Inferior parietal cortex (tissue), 1 donor: Measurements from ENCODE around the gene RUSC1.
"Not testable (repeated sequence)": the region's sequence is repeated elsewhere in the genome, so short reads cannot be mapped to it uniquely, and the experiment has no call there.

ENCODE experiments used
- DNase-seq: peaks from one replicate; pipeline ENCODE4 v3.0.0-alpha.2; 2016; ENCODE audit errors: extremely low spot score

RUSC1 gene

DNA sequence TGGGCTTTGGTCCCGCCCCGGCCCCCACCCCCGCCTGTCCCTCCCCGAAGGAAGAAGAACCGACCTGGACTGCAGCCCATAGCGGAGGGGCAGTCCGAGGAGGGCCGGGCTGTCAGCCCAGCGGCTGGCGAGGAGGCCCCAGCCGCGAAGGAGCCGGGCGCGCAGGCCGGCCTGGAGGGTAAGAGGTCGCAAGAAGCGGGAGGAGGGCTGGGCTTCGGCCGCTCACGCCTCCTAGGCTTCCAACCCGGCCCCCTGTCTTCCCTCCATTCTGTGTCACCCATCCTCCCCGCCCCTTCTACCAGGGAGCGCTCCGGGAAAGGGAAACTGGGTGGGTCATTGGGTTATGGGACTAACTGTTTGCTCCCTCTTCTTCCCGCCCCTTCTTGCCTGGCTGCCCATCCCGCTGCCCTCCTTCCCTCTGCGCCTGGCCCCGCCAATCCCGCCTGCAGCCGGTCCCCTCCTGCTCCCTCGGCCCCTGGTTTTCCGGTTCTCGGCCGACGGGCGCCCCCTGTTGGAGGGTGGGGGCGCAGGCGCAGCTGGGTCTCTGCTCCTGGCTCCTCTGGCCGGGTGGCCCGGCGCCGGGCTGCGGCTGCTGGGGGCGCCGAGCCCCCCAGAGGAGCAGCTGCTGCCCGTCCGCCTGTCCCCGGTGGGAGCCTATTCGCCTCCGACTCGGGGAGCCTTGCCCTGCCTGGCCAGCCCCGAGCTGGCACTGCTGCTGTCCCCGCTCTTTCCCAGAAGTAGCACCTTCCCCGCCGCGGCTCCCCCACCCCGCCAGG is 2.4 kb downstream of the RUSC1 start:
- peak; percentile 87 for DNase-seq

DNA sequence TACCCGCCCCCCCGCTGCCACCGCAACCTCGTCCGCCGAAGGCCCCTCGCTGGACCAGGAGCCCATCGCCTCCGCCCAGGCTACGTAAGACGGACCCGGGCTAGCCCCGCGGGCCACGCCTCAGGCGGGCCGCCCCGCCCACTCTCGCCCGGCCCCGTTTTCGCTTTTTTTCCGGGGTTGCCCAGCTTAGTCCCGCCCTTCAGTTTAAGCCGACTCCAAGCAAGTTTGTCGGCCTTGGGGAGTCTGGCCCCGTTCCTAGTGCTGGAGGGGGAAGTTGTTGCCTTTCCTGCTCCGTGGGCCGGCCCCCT is 3.0 kb downstream of the RUSC1 start:
- peak; percentile 52 for DNase-seq

DNA sequence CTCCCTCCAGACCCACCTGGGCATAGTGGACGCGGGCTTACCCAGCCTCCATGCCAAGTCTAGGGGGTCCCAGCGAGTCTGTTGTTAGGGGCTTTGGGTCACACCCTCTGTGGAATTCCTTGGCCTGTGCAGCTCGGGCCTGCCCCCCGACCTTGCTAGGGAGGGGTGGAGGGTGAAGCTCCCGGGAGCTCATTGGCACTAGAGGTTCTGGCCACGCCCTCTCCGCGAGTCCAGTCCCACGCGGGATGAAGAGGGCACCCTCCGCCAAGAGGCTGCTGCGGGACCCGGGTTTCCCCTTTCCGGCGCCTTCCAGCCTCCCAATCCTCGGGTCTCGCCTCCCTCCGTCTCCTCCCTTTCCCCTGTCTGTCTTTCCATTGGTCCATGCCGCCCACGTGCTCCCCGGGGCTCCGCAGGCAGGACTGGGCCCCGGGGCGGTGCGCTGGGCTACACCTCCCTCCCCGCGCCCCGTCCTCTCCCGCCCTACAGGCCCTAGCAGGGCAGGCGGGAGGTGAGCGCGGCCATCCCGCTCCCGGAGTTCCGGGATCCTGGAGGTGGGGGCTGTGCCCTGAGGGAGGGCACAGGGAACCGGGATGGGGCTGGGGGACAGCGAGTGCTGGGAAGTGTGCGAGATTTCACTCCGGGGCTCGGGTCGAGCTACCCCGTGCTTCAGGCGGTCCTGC is 3.5 kb downstream of the RUSC1 start:
- peak; percentile 96 for DNase-seq

DNA sequence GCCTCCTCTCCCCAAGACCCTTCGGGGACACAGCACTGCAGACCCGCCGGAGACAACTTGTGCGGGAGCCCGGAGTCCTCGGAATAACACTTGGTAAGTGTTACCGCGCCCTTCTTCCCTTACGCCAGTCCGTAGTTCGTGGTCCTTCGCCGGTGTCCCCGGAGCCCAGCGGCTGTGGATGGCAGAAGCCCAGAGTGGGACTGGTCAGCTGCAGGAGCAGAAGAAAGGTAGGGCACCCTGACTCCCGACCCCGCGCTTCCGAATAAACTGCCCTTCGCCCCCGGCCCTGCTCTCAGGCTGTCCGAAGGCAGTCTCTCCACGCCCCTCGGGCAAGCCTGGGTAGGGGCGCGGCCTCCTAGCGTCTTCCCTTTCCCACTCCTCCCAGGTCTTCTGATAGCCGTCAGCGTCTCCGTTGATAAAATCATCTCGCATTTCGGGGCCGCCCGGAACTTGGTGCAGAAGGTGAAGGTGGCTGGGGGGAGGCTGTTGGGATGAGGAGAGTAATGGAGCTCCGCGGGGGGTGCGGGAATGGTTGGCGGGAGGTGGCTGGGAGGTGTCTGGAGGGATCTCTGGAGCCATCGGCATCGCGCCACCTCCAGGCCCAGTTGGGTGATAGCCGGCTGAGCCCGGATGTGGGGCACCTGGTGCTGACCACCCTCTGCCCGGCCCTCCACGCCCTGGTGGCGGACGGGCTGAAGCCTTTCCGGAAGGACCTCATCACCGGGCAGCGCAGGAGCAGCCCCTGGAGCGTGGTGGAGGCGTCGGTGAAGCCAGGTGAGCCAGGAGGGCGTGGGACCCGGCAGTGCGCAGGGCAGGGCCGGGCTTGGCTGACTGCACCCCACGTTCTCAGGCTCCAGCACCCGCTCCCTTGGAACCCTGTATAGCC is 4.3 kb downstream of the RUSC1 start:
- DNase-seq, result no peak

DNA sequence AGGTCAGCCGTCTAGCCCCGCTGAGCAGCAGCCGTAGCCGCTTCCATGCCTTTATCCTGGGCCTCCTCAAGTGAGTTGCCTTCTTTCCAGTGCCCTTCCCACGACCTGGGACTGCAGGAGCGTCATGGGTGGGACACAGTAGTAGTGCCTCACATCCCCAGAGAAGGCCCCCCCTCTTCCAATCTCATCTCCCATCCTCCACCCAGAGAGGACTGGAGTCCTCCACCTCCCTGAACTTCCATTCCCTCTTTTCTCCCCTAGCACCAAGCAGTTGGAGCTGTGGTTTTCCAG is 4.9 kb downstream of the RUSC1 start:
- DNase-seq, result no peak

DNA sequence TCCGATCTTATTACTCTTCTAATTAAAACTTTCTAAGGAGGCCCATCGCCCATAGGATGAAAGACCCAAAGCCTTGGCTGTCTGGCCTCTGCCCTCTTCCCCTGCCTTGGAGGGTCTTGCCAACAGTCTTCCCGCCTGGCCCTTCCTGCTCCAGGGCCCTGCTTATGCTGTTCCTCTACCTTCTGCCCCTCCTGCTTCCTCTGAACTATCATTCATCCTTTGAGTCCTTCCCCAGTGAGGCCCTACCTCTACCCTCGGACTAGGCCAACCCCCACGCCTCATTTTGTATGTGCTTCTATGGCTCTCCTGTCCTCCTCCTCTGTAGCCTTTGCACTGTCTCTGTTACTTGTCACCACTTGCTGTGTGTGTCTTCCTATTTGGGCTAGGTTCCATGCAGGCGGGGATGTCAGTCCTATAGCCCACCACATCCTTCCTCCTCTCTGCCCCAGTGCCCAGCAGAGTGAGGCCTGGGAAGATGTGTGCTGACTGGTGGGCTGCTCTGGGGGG is 5.4 kb downstream of the RUSC1 start:
- DNase-seq, result no peak

DNA sequence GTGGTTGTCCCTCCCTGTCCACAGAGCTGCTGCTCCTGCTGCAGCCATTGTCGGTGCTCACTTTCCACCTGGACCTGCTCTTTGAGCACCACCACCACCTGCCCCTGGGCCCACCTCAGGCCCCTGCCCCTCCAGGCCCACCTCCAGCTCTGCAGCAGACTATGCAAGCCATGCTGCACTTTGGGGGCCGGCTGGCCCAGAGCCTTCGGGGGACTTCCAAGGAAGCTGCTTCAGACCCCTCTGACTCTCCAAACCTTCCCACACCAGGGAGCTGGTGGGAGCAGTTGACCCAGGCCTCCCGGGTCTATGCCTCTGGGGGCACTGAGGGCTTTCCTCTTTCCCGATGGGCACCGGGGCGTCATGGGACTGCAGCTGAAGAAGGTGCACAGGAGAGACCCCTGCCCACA is 5.9 kb downstream of the RUSC1 start:
- no peak for DNase-seq

DNA sequence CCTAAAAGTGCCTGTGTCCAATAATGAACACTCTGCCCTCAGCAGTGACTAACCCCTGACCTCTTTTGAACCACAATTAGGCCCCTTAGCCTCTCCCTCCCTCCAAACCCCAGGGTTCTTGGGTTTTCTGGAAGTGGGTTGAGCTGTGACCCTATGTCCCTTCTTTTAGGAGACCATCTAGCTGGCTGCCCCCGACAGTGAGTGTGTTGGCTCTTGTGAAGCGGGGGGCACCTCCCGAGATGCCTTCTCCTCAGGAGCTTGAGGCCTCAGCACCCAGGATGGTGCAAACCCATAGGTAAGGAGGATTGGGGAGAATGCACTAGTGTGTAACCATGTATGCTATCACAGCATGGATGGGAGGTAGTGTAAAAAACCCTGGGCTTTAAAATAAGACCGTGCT is 7.3 kb downstream of the RUSC1 start:
- no peak for DNase-seq

DNA sequence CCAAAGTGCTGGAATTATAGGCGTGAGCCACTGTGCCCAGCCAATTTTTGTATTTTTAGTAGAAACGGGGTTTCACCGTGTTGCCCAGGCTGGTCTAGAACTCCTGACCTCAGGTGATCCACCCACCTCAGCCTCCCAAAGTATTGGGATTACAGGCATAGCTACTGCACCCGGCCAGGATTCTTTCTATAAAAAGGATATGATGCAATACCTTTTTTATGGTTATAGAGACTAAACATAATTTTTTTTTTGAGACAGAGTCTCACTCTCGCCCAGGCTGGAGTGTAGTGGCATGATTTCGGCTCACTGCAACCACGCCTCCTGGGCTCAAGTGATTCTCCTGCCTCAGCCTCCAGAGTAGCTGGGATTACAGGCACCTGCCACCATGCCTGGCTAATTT is 8.2 kb downstream of the RUSC1 start:
- not testable (repeated sequence) for DNase-seq

DNA sequence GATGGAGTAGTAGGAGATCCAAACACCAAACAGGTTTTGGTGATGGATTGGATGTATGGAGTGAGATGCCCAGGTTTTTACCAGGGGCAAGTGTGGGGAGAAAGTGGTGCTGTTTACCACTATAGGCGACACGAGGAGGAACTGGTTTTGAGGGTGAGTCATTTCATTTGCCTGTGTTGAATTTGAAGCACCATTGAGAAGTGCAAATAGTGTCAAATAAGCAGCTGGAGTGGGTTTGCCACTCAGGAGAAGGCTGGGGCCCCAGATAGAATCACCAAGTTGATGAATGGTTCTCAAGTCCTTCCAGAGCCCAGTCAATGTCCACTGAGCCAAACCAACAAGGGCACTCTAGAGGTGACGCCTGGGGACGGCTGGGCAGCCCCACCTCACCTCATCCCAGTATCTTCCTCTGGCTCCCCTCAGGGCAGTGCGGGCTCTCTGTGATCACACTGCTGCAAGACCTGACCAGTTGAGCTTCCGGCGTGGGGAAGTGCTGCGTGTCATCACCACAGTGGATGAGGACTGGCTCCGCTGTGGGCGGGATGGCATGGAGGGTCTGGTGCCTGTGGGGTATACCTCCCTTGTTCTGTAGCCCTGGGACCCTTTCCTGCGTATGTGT is 9.4 kb downstream of the RUSC1 start:
- no peak for DNase-seq

DNA sequence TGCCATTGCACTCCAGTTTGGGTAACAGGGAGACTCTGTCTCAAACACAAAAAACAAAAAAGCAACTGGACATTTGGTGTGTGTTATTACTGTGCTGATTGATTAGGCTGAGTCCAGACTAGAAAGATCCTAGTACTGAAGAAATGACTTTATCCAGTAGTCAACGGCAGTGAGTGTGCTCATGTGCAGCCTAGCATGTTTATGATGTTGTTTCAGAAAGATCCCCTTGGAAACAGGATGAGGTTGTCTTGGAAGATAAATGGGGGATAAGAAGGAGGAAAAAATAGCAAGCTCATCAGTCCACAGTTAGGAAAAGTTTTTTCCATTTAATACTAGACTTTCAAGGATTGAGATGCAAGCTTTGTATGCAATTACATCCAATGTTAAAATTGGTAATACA is 14.3 kb downstream of the RUSC1 start:
- no peak for DNase-seq

DNA sequence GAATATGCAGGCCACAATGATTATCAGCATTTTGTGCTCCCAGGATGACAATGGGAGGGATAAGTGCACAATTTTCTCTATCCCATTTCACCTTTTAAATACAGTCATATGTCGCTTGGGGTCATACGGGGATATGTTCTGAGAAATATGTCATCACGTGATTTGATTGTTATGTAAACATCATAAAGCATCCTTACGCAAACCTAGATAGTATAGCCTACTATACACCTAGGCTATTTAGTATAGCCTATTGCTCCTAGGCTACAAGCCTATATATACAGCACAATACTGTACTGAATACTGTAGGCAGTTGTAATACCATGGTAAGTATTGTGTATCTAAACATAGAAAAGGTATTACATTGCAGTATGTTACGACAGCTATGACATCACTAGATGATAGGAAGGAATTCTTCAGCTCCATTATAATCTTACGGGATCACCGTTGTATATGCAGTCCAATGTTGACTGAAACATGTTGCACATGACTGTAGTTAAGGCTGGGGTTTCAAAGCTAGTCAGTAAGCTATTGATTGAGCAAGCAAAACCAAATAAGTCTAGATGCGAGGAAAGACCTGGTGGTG is 18.9 kb downstream of the RUSC1 start:
- no peak for DNase-seq

DNA sequence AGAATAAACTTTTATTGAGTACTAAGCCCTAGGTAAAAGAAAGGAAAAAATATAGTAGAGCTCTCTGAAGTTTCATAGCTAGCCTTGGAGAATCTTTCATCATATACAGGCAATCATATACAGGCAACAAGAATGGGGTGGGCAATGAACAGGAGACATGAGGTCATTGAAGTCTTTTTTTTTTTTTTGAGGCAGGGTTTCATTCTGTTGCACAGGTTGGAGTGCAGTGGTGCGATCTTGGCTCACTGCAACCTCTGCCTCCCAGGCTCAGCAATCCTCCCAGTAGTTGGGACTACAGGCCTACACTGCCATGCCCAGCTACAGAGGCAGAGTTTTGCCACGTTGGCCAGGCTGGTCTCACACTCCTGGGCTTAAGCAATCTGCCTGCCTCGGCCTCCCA is 22.1 kb downstream of the RUSC1 start:
- DNase-seq, result no peak

DNA sequence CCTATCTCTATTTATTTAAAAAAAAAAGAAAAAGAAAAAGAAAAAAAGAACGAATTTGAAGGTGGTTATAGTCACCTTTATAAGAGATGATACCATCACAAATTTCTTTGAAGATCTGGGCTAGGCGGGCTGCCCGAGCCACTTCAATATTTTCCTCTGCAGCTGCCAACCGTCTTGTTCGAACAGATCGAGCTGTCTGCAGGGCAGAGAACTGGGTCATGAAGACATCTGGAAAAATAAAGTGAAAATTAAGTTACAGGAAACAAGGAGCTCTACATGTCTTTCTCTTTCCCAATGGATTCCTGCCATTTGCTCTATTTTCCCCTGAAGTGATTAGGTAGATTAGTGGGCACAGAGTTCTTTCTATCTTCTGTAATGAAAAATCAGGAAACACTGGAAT is 31.9 kb downstream of the RUSC1 start:
- no peak for DNase-seq

DNA sequence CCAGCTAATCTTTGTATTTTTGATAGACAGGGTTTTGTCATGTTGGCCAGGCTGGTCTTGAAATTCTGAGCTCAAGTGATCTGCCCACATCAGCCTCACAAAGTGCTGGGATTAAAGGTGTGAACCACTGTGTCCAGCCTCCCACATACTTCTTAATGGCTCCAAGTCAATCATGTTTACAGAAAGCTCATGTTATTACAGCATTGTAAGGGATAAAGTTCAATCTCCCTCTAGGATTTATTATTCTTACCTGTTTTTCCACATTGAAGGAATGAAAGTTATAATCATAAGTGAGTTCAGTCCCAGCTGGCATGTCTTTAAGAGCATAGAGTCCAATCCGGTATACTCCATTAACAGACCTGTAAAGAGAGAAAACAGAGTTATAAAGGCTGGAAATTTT is 39.4 kb downstream of the RUSC1 start:
- DNase-seq, result no peak

DNA sequence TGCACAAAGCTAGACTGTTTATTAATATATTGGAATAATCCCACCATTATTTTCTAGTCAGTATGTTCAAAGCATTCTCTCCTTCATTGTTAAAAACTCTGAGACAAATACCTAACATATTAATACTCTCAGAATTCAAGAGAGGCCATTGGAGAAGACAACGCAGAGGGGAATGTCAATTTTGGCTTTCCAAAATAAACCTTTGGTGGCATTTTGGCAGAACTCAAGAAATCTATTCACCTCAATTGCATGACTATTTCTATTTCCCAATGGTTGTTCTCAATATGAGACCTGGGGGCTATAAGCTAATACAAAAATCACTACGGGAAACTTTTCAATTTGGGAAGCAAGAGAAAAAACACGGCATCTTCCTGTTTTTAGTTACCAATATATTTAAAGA is 58.5 kb downstream of the RUSC1 start:
- DNase-seq, result no peak

DNA sequence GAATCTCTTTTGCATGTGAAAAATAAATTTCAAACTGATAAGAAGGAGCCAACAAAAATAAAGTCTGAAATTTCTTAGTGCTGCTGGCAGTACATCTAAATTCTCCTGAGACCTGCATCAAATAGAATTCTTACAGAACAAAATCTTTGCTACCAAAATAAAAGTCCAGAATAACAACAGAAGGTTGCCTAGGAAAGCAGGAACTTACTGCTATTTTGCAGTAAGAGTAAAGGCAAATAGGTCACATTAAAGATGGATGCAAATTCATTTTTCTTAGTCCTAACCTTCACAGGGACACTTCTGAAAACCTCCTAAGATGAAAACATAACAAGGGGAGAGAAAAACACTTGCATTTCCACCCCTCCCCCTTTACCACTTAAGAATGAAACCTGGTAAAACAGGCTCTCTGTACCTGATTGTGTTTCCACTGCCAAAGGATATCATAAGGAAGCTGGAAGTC is 59.0 kb downstream of the RUSC1 start:
- peak; percentile 22 for DNase-seq
